GM12873 (cell line): Measurements from ENCODE around the gene MED12.

Experiments
- CTCF ChIP-seq: IDR thresholded peaks from 2 replicates; pipeline ENCODE4 v1.5.1; 2012; ENCODE audit warnings: low read depth, mild to moderate bottlenecking, moderate library complexity, low read length, control low read depth; ENCODE audit not compliant: insufficient read depth; ENCODE audit errors: missing control alignments

The MED12 gene

GRCh38 chrX:71128915-71129765 is 10.7 kb downstream of the MED12 start:
- TF ChIP-seq CTCF: peak; percentile 94

GRCh38 chrX:71131510-71131909 is 13.1 kb downstream of the MED12 start:
- no peak for TF ChIP-seq CTCF

GRCh38 chrX:71140440-71140839 is 22.0 kb downstream of the MED12 start:
- no peak for TF ChIP-seq CTCF

- no peak for TF ChIP-seq CTCF
Measured at GRCh38 chrX:71143508-71143907, 25.1 kb downstream of the MED12 start.

- no peak for TF ChIP-seq CTCF
Measured at GRCh38 chrX:71144651-71145050, 26.3 kb downstream of the MED12 start, which contains the start of gene NLGN3. NLGN3 (plus strand) TSS chrX:71144841; CDS start chrX:71147750, 2,909 bp downstream.

- TF ChIP-seq CTCF: no peak
Measured at GRCh38 chrX:71147496-71148277, 29.3 kb downstream of the MED12 start.

GRCh38 chrX:71148278-71148663 is 29.9 kb downstream of the MED12 start:
- TF ChIP-seq CTCF: no peak
